Glomerular visceral epithelial cell (primary cell): ENCODE results near the gene GSTM5.
"Not testable (repeated sequence)": the region's sequence is repeated elsewhere in the genome, so short reads cannot be mapped to it uniquely, and the experiment has no call there.

Source experiments
- DNase-seq: peaks from one replicate; pipeline ENCODE4 v3.0.0-alpha.2; 2016; ENCODE audit errors: extremely low spot score

GSTM5 gene

GRCh38 chr1:109697066-109697465 is 15.0 kb upstream of the GSTM5 start:
- DNase-seq, result no peak

GRCh38 chr1:109697861-109698260 is 14.2 kb upstream of the GSTM5 start:
- not testable (repeated sequence) for DNase-seq

- DNase-seq, result not testable (repeated sequence)
These were observed 9.1 kb upstream of the GSTM5 start for GRCh38 chr1:109702940-109703339.

- peak; percentile 8 for DNase-seq
These were observed 7.9 kb upstream of the GSTM5 start for GRCh38 chr1:109704173-109704572.

GRCh38 chr1:109705411-109705810 is 6.6 kb upstream of the GSTM5 start:
- no peak for DNase-seq

- DNase-seq, result not testable (repeated sequence)
These were observed 3.1 kb upstream of the GSTM5 start for GRCh38 chr1:109708949-109709348.

GRCh38 chr1:109709822-109710221 is 2.2 kb upstream of the GSTM5 start:
- DNase-seq, result not testable (repeated sequence)

GRCh38 chr1:109712321-109712864 is 342 bp downstream of the GSTM5 start:
- no peak for DNase-seq

- DNase-seq, result no peak
These were observed 1.6 kb downstream of the GSTM5 start for GRCh38 chr1:109713636-109714035.

GRCh38 chr1:109714661-109715372 is 2.8 kb downstream of the GSTM5 start:
- DNase-seq, result no peak

- no peak for DNase-seq
These were observed 4.1 kb downstream of the GSTM5 start for GRCh38 chr1:109716121-109716520.

- no peak for DNase-seq
These were observed 4.6 kb downstream of the GSTM5 start for GRCh38 chr1:109716570-109717090.

GRCh38 chr1:109717729-109718128 is 5.7 kb downstream of the GSTM5 start:
- DNase-seq, result no peak

GRCh38 chr1:109718495-109718894 is 6.4 kb downstream of the GSTM5 start:
- DNase-seq, result peak; percentile 29

- DNase-seq, result no peak
These were observed 7.3 kb downstream of the GSTM5 start for GRCh38 chr1:109719337-109719837.

GRCh38 chr1:109721042-109721441 is 9.0 kb downstream of the GSTM5 start:
- no peak for DNase-seq

- no peak for DNase-seq
These were observed 9.9 kb downstream of the GSTM5 start for GRCh38 chr1:109721971-109722370.

GRCh38 chr1:109722908-109723691 is 11.0 kb downstream of the GSTM5 start:
- DNase-seq, result no peak

- no peak for DNase-seq
These were observed 12.9 kb downstream of the GSTM5 start for GRCh38 chr1:109724933-109725332.

GRCh38 chr1:109725510-109725909 is 13.5 kb downstream of the GSTM5 start:
- DNase-seq, result no peak

GRCh38 chr1:109726007-109726406 is 14.0 kb downstream of the GSTM5 start:
- no peak for DNase-seq

- DNase-seq, result no peak
These were observed 14.8 kb downstream of the GSTM5 start for GRCh38 chr1:109726728-109727373.
